GM12865 (cell line): ENCODE measurements around the gene RBMS3.

Experiments used
- DNase-seq: peaks from one replicate; pipeline ENCODE4 v3.0.0; 2010; ENCODE audit warnings: low read depth
- H3K4me3 ChIP-seq: 2 replicates; pipeline ENCODE4 v1.5.1; 2011; ENCODE audit warnings: mild to moderate bottlenecking, low read depth, low read length, control low read depth
- TF ChIP-seq, protein P1 (sequence below): IDR thresholded peaks from 2 replicates; pipeline ENCODE4 v1.5.1; 2011; ENCODE audit warnings: low read length, control low read depth, low read depth, inconsistent platforms; ENCODE audit not compliant: insufficient read depth; ENCODE audit errors: missing control alignments

The RBMS3 gene

DNA sequence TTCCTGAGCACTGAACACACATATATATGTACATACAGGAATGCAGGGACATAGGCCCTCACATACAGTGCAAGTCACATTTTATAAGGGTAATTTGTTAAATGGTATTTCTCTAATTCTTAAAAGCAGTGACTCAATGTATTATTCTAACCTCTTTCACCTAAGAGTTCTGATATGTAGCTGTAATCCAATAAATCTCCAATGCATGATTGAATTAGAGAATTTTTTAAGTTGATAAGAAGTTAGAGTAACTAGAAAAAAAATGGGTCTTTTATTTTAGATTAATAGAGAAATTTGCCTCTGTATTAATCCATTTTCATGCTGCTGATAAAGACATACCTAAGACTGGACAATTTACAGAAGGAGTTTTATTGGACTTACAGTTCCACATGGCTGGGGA is 98.2 kb downstream of the RBMS3 start:
- TF ChIP-seq, protein P1, sequence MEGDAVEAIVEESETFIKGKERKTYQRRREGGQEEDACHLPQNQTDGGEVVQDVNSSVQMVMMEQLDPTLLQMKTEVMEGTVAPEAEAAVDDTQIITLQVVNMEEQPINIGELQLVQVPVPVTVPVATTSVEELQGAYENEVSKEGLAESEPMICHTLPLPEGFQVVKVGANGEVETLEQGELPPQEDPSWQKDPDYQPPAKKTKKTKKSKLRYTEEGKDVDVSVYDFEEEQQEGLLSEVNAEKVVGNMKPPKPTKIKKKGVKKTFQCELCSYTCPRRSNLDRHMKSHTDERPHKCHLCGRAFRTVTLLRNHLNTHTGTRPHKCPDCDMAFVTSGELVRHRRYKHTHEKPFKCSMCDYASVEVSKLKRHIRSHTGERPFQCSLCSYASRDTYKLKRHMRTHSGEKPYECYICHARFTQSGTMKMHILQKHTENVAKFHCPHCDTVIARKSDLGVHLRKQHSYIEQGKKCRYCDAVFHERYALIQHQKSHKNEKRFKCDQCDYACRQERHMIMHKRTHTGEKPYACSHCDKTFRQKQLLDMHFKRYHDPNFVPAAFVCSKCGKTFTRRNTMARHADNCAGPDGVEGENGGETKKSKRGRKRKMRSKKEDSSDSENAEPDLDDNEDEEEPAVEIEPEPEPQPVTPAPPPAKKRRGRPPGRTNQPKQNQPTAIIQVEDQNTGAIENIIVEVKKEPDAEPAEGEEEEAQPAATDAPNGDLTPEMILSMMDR, result no peak
- no peak for DNase-seq
- H3K4me3 ChIP-seq, result no peak overlapping the region

DNA sequence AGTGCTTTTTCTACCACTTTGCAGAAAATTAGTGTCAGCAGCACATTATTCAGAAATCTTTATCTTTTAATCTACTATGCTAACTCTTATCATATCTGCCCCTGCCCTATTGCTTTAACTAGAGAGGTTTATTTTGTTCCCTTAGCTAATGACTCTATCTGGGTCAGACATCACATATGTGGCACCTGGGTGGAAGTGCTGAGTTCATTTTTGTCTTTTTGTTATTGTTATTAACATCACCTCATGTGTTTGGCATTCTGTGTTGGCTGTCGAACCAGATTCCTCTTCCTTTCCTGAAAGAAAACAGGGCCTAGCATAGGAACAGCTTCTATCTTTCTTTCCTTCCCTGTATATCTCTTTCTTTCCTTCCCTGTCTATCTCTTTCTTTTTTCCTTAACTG is 100.7 kb downstream of the RBMS3 start:
- no peak overlapping the region for H3K4me3 ChIP-seq
- TF ChIP-seq, protein P1, result no peak
- no peak for DNase-seq

DNA sequence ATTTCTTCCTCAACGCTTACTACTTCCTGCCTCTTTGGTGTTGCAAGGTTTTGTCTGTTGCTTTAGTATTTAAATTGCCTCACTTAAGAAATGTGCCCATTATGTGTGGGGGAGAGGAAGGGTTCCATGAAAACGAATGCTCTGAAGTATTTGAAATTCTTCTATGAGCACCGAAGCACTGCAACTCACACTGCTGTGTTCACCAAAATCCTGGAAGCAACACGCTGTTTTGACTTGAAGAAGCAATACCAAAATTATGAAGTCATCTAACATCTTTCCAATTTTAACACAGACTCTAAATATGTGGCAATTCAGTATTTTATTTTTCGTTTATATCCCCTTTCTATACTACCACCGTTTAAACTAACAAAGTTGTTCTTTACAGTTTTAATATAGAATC is 101.5 kb downstream of the RBMS3 start:
- TF ChIP-seq, protein P1, result no peak
- no peak overlapping the region for H3K4me3 ChIP-seq
- DNase-seq, result no peak

DNA sequence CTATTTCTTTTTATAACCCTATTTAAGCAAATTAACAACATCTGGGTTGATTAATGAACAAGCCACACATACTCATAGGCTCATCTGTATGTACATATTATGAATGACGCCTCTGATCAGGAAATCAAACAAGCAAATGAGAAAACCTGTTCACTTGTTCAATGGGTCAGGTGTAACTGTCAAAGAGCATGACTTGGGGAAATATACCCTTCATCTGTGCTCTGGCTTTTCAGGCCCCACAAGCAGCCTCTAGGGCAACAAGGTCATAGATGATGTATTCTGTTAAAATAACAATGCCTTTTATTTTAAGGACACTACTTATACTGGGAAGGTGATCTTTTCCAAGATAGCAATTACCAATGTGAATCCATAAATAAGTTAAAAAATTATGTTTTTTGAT is 102.0 kb downstream of the RBMS3 start:
- TF ChIP-seq, protein P1, result no peak
- no peak for DNase-seq
- no peak overlapping the region for H3K4me3 ChIP-seq

- TF ChIP-seq, protein P1, result no peak
- DNase-seq, result no peak
- H3K4me3 ChIP-seq, result no peak overlapping the region
Observed at GRCh38 chr3:29384640-29385039, 103.8 kb downstream of the RBMS3 start.

- no peak for DNase-seq
- H3K4me3 ChIP-seq, result no peak overlapping the region
- TF ChIP-seq, protein P1, result no peak
Observed at GRCh38 chr3:29385046-29385830, 104.4 kb downstream of the RBMS3 start.

DNA sequence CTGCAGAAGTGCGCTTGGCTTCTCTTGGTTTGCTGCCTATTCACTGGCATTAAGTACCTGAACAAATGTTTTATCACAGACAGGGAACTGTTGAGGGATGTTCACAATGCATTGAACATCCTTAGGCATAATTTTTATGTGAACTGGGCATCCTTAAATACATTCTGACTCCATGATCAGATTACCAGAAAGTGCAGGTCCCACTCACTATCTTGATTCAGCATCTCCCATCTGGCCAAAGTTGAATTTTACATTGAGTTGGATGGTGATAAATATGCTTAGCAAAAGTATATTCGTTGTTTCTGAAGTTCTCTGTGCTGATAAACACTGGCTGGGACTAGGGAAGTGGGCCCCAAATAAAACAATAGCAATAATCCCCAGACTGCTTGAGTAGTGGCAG is 108.5 kb downstream of the RBMS3 start:
- TF ChIP-seq, protein P1, result no peak
- H3K4me3 ChIP-seq, result no peak overlapping the region
- DNase-seq, result no peak
